ENCODE measurements around the gene KBTBD8. TPM values are rescaled to one million over a fixed set of nuclear protein-coding genes. Genes with fewer than 3 reads are reported as not detected.

KBTBD8 gene
- total RNA-seq, 1 donor from 2014 or later: 2.7 TPM

GRCh38 chr3:66997560-66998112 lies 471 bp upstream of the KBTBD8 start:
- no peak for DNase-seq (ENCODE audit: low read depth, low spot score)

- DNase-seq (ENCODE audit: low read depth, low spot score): no peak
Observed at GRCh38 chr3:66998904-66999235, 763 bp downstream of the KBTBD8 start.

GRCh38 chr3:67000009-67000408 lies 1.9 kb downstream of the KBTBD8 start:
- DNase-seq (ENCODE audit: low read depth, low spot score): no peak

- no peak for DNase-seq (ENCODE audit: low read depth, low spot score)
Observed at GRCh38 chr3:67001086-67001861, 3.2 kb downstream of the KBTBD8 start.

- no peak for DNase-seq (ENCODE audit: low read depth, low spot score)
Observed at GRCh38 chr3:67005974-67006373, 7.9 kb downstream of the KBTBD8 start.

- DNase-seq (ENCODE audit: low read depth, low spot score): no peak
Observed at GRCh38 chr3:67006460-67006859, 8.4 kb downstream of the KBTBD8 start.

- no peak for DNase-seq (ENCODE audit: low read depth, low spot score)
Observed at GRCh38 chr3:67008388-67008787, 10.3 kb downstream of the KBTBD8 start.

GRCh38 chr3:67009716-67010115 lies 11.6 kb downstream of the KBTBD8 start:
- no peak for DNase-seq (ENCODE audit: low read depth, low spot score)

- DNase-seq (ENCODE audit: low read depth, low spot score): no peak
Observed at GRCh38 chr3:67011414-67012131, 13.5 kb downstream of the KBTBD8 start.

- DNase-seq (ENCODE audit: low read depth, low spot score): no peak
Observed at GRCh38 chr3:67012564-67012963, 14.5 kb downstream of the KBTBD8 start.

- DNase-seq (ENCODE audit: low read depth, low spot score): no peak
Observed at GRCh38 chr3:67015702-67016484, 17.8 kb downstream of the KBTBD8 start.

GRCh38 chr3:67016522-67017080 lies 18.5 kb downstream of the KBTBD8 start:
- no peak for DNase-seq (ENCODE audit: low read depth, low spot score)

- DNase-seq (ENCODE audit: low read depth, low spot score): no peak
Observed at GRCh38 chr3:67017211-67017610, 19.1 kb downstream of the KBTBD8 start.

GRCh38 chr3:67018105-67018788 lies 20.1 kb downstream of the KBTBD8 start:
- DNase-seq (ENCODE audit: low read depth, low spot score): no peak

GRCh38 chr3:67018789-67019526 lies 20.9 kb downstream of the KBTBD8 start:
- no peak for DNase-seq (ENCODE audit: low read depth, low spot score)

- no peak for DNase-seq (ENCODE audit: low read depth, low spot score)
Observed at GRCh38 chr3:67028001-67028784, 30.1 kb downstream of the KBTBD8 start.

GRCh38 chr3:67030785-67031740 lies 33.0 kb downstream of the KBTBD8 start:
- no peak for DNase-seq (ENCODE audit: low read depth, low spot score)

GRCh38 chr3:67031986-67032385 lies 33.9 kb downstream of the KBTBD8 start:
- DNase-seq (ENCODE audit: low read depth, low spot score): no peak

All from pulmonary artery endothelial cell (primary cell).